ENCODE results near the gene C10orf71.

C10orf71 gene

DNA sequence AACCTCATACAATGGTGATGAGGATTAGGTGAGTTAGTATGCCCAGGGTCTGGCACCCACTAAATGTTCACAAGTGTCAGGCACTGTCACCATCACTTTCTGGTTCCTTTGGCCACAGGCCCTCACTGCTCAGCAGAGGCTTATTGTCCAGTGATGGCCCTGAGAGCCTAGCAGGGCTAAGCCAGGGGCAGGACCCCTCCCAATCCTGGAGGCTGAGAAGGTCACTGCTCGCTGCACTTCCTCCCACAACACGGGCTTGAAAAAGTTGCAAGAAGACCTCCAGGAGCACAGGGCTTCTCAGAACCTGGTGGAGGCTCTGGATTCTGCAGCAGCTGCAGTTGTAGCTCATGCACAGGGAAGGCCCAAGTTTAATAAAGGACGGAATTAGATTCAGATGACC is 48.9 kb downstream of the C10orf71 start:
- DNase-seq = no peak

DNA sequence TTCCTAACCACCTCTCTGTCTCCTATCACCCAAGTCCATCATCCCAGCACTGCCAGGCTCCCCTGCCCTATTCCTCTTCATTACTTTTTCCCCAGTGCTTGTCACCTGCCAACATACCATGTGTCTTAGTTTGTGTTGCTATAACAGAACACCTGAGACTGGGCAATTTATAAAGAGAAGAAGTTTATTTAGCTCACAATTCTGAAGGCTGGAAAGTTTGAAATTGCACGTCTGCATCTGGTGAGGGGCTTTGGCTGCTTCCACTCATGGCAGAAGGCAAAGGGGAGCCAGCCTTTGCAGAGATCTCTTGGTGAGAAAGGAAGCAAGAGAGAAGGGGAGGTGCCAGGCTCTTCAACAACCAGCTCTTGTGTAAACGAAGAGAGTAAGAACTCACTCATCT is 49.6 kb downstream of the C10orf71 start:
- DNase-seq = no peak

DNA sequence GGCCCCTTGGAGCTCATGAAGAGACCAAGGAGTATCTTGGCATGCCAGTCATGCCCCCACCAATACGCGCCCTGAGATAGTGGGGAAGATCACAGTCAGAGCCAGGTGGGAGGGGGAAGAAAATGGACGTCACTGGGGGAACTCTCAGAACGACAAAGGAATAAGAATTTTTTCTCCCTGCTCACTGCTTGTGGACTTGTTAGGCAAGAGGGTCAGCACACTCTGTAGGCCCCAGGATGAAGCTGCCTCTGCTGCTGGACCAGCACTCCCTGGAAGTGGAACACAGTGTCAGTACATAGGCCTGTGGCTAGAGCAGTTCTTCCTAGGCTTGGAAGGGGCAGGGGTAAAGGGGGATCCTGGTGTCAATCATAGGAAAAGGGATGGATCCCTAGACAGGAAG is 50.4 kb downstream of the C10orf71 start:
- DNase-seq = no peak

DNA sequence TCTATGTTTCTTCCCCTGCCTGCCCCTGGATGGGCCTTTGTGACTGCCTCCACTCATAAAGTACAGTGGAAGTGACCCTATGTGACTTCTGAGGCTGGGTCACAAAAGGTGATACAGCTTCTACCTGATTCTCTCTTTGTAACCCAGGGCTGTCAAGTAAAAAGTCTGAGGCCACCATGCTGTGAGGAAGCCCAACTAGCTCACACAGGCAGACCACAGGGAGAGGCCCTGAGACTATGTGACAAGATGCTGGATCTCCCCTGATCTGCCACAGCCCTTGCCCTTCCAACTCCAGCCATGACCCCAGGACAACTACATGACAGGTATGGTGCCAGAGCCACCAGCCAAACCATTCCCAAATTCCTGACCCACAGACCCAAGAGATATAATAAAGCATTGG is 51.2 kb downstream of the C10orf71 start:
- DNase-seq = no peak

DNA sequence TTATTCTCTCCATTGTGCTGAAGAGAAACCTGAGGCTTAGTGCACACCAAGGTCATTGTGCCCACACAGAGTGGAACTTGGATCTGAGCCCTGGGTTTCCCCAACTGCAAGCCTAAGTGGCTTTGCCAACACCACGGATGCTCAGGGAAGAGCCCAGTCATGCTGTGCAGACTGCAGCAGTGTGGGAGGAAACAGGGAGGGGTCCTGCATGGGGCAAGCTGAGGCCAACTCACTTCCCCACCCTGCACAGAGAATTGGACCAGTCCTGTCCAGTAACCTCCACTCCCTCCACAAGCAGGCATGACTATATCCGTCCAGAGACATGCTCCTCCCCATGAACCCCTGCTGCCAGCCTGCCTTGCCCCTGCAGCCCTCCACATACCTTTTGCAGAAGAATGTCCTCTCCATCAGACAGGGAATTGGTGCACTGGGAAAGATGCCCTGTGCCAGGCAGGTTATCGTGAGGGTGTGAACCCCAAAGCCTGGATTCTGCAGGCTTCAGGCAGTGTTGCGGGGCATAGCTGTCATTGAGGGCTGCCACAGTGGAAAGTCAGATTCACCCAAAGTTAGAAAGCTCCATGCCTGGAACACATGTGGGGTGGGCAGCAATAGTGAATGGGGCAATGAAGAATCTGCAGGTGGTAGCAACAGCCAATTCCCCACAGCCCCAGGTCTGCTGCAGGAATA is 52.0 kb downstream of the C10orf71 start:
- no peak for DNase-seq

DNA sequence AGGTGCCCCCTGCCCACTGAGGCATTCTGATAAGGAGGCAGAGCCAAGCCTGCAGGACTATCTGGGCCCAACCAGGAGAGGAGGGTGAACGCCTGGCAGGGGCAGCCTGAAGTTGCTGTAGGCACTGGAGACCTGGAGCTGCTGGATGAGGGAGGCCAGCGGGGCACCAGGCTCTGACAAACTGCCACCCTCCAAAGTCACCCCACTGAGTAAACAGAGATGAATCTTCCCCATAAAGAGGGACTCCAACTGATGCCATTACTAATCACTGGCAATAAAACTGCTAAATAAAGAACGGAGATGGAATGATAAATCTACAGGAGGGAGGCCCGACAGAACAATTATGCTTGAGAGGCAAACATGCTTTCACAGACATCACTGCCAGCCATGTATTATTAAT is 52.7 kb downstream of the C10orf71 start:
- DNase-seq = no peak

DNA sequence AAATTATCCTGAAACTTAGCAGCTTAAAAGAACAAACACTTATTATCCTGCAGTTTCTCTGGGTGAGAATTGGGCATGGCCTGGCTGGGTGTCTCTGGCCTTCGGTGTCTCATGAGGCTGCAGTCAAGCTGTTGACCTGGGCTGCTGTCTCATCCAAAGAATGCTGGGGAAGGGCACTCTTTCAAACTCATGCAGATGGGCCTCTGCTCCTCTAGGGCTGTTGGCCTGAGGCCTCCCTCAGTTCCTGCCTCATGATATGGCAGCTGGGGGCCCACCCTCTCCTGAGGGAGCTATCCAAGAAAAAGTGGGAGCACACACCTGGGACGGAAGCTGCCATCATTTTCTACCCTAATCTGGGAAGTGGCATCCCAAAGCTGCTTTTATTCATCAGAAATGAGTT is 53.4 kb downstream of the C10orf71 start:
- DNase-seq = no peak

DNA sequence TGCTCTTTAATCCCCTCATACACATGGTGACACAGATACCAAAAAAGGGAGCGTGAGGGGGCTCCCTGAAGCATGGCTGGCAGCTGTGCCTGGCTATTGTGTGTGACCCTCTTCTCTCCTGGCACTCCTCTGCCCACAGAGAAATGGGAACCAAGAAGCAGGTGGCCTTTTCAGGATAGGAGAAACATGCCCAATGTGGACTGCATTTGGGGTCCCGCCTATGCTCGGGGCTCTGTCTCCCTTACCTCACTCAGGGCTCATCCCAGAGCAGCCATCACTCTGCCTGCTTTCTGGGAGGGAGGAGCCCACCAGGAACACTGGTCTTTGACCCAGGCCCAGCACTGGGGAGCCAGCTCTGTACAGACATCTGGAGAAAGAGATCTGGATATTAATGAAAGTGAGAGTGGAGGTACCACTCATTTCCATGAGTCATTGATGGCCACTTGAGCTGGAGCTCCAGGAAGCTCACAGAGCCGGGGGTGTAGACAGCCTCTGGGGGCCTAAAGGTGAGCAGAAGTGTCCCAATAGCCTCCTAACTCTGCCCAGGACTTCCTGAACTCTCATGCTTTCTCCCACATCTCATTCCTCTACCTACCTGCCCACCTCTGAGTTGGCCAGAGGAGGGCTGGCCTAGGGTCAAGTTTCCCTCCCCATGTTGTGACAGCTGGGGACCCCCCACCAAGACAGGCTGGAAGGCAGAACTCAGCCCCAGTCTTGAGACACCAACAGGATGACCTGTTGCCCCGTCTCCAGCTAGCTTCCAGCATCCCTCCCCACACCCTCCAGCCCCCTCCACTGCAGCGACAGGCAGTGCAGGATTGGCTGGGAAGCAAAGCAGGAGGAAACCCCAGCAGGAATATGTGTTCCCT is 54.3 kb downstream of the C10orf71 start:
- no peak for DNase-seq

DNA sequence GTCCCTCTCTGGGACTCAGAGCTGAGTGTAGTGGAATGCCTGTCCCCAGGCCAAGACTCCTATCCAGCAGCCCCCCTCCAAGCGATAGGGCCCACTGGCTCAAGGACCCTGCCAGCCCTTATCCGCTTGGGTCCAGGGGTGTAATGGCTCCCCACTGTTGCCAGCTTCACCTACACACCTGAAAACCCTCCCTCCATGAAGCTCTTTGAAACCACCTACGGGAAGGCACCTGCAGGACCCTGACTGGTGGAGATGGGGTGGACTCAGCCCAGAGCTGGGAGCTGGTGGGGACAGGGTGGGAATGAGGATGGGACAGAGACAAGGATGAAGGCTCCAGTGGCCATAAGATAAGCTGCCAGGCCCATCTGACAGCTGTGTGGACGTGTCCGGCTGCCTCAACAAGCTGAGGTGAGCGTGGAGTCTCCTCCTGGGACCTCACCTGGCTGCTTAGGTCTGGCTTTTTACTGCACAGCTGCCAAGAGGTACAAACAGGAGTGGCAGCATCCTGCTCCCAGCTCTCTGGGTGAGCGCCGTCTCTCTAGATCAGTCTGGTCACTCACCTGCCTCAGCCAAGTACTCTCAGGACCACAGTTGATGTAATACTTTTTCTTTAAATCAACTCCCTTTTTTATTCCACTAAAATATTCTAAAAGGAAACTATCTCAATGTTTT is 55.1 kb downstream of the C10orf71 start:
- no peak for DNase-seq

DNA sequence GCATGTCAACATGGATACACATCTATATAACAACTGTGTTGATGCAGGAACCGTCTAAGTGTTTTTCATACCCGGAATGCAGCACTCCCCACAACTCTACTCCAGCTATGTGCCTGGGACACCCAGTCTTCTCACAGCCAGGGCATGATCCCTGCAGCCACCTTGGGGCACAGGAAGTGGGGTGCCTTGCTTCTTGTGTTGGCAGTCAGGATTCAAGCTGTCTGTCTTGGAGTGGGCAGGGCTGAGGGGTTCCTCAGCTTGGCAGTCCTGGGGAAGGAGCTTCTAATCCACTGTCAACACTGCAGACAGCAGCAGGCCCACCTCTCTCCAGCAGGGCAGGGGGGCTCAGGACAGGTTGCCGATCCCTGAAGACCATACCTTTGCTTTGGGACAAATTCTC is 55.6 kb downstream of the C10orf71 start:
- no peak for DNase-seq

DNA sequence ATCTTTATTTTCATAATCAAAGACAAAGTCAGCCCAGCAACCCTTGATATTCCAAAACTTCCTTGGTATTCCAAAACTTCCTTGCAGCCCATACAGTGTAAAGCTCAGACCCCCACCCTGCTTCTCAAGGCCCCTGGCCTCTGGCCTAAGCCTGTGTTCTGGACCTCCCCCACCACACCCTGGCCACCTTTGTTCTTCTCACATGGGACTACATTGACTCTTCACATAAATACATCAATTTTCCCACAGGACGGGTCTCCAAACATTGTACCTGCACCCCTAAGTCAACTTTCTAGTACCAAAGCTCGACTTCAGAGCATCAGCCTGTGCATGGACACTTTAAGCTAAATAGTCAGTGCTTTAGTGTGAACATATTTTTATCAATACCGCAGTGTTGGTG is 56.3 kb downstream of the C10orf71 start:
- DNase-seq = no peak

DNA sequence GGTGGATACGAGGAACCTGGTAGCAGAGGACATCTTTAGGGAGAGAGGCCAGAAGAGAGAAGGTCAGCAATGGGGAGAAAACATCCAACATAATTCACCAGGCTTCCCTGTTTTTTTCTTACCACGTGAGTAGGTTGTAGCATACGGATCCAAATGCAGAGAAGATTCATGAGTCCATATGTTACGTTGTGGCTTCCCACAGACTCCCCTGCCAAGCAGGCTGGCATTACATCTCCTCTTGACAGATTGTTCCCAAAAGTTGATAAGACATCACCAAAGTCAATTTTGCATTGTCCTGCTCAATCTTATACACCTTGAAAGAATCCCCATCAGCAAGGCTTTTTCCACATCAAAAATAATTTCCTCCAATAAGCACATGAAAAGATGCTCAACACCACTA is 57.2 kb downstream of the C10orf71 start:
- DNase-seq = no peak

DNA sequence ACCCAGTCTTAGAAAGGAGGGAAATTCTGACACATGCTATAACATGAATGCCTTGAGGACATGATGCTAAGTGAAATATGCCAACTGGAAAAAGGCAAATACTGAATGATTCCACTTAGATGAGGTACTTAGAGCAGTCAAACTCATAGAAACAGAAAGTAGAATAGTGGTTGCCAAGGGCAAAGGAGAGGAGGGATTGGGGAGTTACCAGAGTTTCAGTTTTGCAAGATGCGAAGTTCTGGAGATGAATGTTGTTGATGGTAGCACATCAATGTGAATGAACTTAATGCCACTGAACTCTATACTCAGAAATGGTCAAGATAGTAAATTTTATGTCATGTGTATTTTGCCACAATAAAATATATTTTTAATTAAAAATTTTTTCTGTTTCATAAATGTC is 58.0 kb downstream of the C10orf71 start:
- DNase-seq = no peak

DNA sequence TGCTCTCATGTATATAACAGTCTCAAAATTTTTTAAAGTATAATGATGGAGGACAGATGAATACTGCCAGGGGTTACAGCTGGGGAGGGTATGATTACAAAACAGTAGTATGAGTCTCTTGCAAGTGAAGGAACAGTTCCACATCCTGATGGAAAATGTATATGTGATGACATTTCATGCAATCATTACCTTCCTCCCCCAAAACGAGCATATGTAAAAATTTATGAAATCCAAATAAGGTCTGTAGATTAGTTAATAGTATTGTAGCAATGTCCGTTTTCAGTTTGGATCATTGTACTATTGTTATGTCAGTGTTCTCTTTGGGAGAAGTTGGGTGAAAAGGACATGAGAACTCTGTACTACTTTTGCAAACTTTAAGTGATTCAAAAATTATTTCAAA is 58.9 kb downstream of the C10orf71 start:
- no peak for DNase-seq

DNA sequence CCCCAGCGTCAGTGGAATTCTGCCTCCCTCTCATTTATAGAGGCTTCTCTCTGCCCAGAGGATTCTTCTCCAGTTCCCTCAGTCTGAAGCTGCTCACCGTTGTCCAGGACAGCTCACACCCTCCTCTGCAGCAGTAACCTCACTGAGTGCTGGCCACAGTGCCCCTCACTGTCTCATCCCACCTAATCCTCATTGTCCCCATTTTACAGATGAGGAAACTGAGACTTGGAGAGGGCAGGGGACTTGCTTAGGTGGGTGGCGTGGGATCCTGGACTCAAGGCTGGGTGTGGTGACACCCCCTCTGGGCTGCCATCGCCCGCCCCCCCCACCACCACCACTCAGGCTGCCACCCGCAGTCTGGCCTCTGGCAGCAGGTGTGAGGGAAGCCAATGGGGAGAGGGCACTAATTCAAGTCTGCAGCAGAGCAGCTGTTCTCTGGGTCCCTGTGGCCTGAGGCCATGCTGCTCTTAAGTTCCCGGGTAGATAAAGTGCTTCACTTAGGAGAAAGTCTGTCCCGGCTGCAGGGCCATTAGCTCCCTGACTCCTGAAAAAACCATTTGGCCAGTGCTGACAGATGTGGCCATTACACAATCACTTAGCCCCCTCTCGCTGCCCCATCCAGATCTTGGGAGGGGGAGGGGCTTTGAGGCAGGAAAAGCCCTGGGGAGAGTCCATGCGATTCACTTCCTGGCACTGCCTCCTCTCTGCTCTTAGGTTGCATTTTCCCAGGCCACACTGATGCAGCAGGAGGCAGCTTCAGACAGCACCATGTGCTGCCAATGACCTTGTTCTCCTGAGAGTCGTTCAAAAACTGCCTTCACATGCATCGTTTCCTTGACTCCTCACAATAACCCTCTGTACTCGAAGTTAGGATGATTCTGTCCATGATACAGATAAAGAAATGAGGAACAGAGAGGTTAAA is 60.6 kb downstream of the C10orf71 start:
- no peak for DNase-seq

DNA sequence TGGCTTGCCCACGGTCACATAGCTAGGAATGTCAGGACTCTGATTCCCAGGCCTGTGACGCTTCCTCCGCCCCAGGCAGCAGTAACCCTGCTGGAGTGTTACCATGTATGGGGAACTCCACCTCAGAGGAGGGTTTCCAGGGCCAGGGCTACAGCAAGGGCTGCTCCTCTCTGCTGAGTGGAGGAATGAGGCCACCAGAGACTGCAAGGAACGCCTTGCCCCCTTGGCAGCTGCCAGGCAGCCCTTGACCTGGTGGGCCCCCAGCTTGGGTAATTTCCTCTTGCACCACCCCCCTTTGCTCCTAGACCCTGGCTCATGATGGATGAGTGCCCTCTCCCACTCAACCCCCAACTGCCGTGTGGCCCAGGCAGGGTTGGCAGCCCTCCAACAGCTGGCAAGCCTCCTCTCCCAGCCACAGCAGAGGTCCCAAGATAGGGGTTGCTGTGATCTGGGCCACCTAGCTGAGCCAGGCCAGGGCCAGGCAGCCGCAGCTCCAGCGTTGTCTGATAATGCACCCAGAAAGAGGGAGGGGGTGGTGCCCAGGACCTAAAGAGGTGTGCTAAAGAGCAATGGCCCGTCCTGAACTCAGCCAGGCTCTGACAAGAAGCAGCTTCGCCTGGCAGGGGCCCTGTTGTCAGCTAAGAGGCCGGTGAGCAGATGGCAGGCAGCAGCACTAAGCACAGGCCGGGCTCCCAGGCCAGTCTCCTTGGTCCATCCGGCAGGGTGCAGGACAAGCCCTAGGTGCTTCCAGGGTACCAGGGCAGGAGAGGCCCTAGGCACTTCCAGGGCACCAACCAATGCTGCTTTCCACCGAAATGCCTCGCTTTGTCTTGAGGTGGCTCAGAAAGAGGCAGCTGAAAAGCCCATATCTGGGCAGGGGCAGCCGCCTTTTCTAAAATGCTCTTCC is 61.6 kb downstream of the C10orf71 start:
- no peak for DNase-seq

DNA sequence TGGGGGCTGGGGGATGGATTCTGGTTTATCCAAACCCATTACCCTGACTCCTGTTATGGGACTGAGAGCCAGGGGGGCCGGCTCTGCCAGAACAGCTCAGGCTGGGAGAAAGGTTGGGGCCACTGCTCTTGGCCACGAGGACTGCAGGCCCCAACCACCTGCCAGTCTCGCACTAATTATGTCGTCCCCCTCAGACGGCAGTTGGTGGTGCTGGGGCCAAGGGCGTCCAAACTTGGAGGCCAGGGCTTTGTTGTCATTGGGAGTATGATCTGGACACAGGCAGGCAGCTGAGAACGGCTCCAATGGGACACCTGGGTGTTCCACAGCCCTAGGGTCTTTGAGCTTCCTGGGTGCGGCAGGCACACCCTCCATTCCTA is 62.2 kb downstream of the C10orf71 start:
- DNase-seq = no peak

DNA sequence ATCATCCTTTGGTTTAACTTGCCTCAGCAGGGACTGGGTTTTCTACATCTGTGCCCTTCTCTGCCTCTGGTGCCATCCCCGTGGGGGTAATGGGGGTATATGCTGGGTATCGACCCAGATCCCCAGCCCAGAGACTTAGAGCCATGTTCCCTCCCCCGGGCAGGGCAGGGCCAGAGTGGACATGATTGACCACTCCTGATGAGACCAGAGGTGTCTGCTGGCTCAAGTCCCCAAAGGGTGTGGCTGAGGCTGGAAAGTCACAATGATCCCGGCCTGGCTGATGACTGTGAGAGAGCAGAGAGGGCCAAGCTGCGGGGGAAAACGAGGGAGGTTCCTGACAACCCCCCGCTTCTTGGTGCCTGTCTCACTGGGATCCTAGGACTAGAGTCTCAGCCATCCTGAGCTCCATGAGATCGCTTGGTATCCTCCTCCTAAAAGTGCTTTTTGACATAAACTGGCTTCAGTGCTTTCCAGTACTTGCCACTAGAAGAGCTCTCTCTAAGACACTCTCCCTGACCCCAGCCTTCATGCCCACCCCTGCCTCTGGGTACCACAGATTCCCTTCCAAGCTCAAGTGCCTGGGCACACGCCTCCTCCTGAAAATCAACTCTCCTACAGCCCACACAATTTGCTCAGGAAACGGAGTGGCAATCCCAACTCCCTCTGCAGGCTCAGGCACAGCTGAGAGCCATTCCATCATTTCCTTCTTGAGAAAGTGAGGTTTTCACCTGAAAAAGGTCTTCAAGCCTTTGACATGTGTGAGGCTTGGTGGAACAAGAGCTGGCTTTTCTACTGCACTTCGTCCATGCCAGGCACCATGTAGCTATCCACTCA is 63.0 kb downstream of the C10orf71 start:
- no peak for DNase-seq

DNA sequence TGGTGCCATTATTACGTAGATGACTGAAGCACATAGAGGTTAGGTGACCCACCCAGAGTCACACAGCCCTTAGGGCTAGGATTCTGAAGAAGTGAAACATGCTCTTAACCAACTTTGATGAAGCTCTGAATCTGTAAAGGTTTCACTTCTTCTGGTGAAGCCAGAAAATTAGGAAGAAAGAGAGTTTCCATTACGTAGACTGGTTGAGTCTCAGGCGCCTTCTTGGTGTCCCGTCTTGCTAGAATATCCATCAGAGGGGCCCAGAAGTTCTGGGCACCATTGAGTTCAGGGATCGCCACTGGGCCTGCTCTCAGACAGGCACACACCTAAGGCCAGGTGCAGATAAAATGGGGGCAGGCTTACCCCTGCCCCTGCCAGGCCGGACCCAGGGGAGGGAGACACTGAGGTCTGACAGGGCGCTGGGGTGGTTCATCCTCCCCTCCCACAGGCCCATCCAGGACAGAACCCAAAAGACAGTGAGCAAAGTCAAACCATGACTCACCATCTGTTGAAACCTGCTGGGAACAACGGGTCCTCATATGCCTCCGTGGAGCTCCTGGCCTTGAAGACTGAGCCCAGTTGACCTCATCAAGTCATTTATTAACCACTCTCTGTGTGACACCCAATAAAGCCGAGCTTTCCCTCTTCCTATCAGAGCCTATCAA is 63.8 kb downstream of the C10orf71 start:
- DNase-seq = no peak

DNA sequence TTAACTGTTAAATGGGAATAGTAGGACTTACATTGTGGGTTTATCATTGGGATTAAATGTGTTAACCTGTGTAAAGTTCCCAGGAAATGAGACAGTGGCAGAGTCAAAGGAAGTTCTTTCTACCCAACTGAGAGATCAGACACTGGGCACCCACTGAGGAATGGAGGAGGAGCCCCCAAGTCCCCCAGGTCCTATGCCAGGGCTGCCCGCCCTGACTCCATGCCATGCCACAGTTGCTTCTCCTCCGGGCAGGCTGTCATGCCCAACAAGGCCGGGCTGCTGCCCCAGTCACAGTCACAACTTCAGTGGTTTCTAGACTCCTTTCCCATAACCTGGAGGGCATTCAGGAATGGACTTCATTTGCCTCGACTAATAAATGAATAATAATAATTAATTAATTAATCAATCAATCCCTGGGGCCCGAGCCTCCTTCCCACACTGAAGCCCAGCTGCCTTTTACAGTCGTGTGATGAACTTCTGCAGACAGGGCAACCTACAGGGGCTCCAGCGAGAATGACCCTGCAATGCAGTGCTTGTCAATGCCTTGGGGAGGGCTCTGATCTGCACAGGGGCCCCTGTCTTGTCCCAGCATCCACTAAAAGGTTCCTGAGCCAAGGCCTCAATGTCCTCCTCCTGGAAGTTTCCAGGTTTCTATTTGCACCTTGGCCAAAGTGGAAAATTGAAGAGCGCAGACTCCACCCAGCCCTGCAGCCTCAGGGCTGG is 64.5 kb downstream of the C10orf71 start:
- DNase-seq = no peak

Data from activated effector memory CD4-positive, alpha-beta T cell treated with anti-CD3 and anti-CD28 coated beads, Interleukin-2, amount 50 U/mL, for 16 hours (primary cell).